ENCODE data around the gene ANKS1A.

DNA sequence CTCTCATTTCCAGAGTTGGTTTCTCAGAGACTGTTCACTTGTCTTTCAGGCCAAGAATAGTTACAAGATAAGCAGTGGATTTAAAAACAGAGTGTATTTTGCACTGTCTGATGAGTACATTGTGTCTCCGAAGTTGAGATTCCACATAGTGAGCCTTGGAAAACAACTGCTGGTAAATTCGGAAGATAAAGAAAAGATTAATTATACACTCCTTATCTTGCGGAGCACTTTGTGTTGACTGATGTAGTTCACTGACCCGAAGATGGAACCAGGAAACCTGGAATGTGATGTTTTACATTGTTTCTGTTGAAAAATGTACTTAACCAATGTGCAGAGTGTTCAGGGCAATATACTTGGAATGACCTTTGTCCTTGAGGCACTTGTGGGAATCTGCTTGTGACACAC lies 51.0 kb downstream of the ANKS1A start:
- no peak for TF ChIP-seq POLR2A (IDR thresholded peaks at IDR 0.05; ENCODE audit: low read depth, low read length)
- TF ChIP-seq RAD21 (IDR thresholded peaks at IDR 0.05; ENCODE audit: low read length), result no peak
- TF ChIP-seq MXI1 (IDR thresholded peaks at IDR 0.05; ENCODE audit: borderline replicate concordance, low read depth, low read length), result no peak
- no peak for TF ChIP-seq CTCF (conservative IDR thresholded peaks at IDR 0.05; ENCODE audit: low read depth, low read length)
- TF ChIP-seq RFX5 (IDR thresholded peaks at IDR 0.05; ENCODE audit: low read depth, low read length), result no peak
- no peak for TF ChIP-seq FOS (IDR thresholded peaks at IDR 0.05; ENCODE audit: low read depth, low read length)
- no peak for TF ChIP-seq USF2 (IDR thresholded peaks at IDR 0.05; ENCODE audit: low read depth, low read length)
- no peak for TF ChIP-seq CHD1 (IDR thresholded peaks at IDR 0.05; ENCODE audit: low read depth, low read length)
- TF ChIP-seq RCOR1 (IDR thresholded peaks at IDR 0.05; ENCODE audit: insufficient replicate concordance, low read length), result no peak

All from IMR-90 (cell line).